Duodenal mucosa (tissue), 2 donors: Measurements from ENCODE around the gene HAO1.

Experiments used
- H3K27ac ChIP-seq: one replicate; pipeline ENCODE4 v1.7.0; 2013; ENCODE audit warnings: low read depth, low read length
- H3K27me3 ChIP-seq, 2 donors: one replicate each; pipeline ENCODE4 v1.7.0; 2013; ENCODE audit warnings: low read length in 2 of 2, control low read depth in 1 of 2; ENCODE audit not compliant: insufficient read depth in 2 of 2, control insufficient read depth in 1 of 2
- H3K36me3 ChIP-seq, 2 donors: one replicate each; pipeline ENCODE4 v1.7.0; 2013; ENCODE audit warnings: low read length in 2 of 2, control low read depth in 1 of 2; ENCODE audit not compliant: insufficient read depth in 2 of 2, control insufficient read depth in 1 of 2
- H3K4me1 ChIP-seq, 2 donors: one replicate each; pipeline ENCODE4 v1.7.0; 2013; ENCODE audit warnings: low read length in 2 of 2, control low read depth in 1 of 2; ENCODE audit not compliant: insufficient read depth in 2 of 2, control insufficient read depth in 1 of 2
- H3K4me3 ChIP-seq, 2 donors: one replicate each; pipeline ENCODE4 v1.7.0; 2013; ENCODE audit warnings: low read length in 2 of 2, low read depth in 1 of 2
- H3K9ac ChIP-seq, 2 donors: one replicate each; pipeline ENCODE4 v1.7.0; 2013; ENCODE audit warnings: low read length in 2 of 2, low read depth in 1 of 2
- H3K9me3 ChIP-seq, 2 donors: one replicate each; pipeline ENCODE4 v1.7.0; 2013; ENCODE audit warnings: low read length in 2 of 2, control low read depth in 1 of 2; ENCODE audit not compliant: control insufficient read depth in 1 of 2

Gene HAO1

GRCh38 chr20:7902879-7903278 is 37.4 kb downstream of the HAO1 start:
- Histone ChIP-seq H3K4me1 (no peaks in the 10 kb centered on the region), H3K27me3 (no peaks in the 10 kb centered on the region), H3K27ac (no peak overlapping the region), H3K36me3 (no peaks in the 10 kb centered on the region), H3K4me3 (no peak overlapping the region), H3K9ac (no peak overlapping the region), H3K9me3 (no peaks in the 10 kb centered on the region)

GRCh38 chr20:7897781-7898364 is 42.4 kb downstream of the HAO1 start:
- Histone ChIP-seq H3K4me1 (no peaks in the 10 kb centered on the region), H3K9ac (no peak overlapping the region), H3K36me3 (no peaks in the 10 kb centered on the region), H3K27ac (no peak overlapping the region), H3K4me3 (no peak overlapping the region), H3K9me3 (no peaks in the 10 kb centered on the region), H3K27me3 (no peaks in the 10 kb centered on the region)

GRCh38 chr20:7893014-7893730 is 47.1 kb downstream of the HAO1 start:
- Histone ChIP-seq H3K36me3 (no peaks in the 10 kb centered on the region), H3K27me3 (no peaks in the 10 kb centered on the region), H3K27ac (no peak overlapping the region), H3K4me3 (no peak overlapping the region), H3K4me1 (no peaks in the 10 kb centered on the region), H3K9me3 (no peaks in the 10 kb centered on the region), H3K9ac (no peak overlapping the region)

- no peak overlapping the region for H3K27ac ChIP-seq
- no peak overlapping the region for H3K9ac ChIP-seq
- no peaks in the 10 kb centered on the region for H3K27me3 ChIP-seq
- H3K4me3 ChIP-seq = no peak overlapping the region
- H3K36me3 ChIP-seq = no peaks in the 10 kb centered on the region
- no peaks in the 10 kb centered on the region for H3K9me3 ChIP-seq
- H3K4me1 ChIP-seq = no peaks in the 10 kb centered on the region
These were observed 48.6 kb downstream of the HAO1 start for GRCh38 chr20:7891705-7892104.

GRCh38 chr20:7889736-7890135 is 50.5 kb downstream of the HAO1 start:
- H3K27me3 ChIP-seq = no peaks in the 10 kb centered on the region
- no peaks in the 10 kb centered on the region for H3K9me3 ChIP-seq
- no peak overlapping the region for H3K4me3 ChIP-seq
- no peaks in the 10 kb centered on the region for H3K36me3 ChIP-seq
- no peak overlapping the region for H3K27ac ChIP-seq
- no peak overlapping the region for H3K9ac ChIP-seq
- no peaks in the 10 kb centered on the region for H3K4me1 ChIP-seq

GRCh38 chr20:7883741-7884140 is 56.5 kb downstream of the HAO1 start:
- H3K4me3 ChIP-seq = no peak overlapping the region
- H3K36me3 ChIP-seq = no peaks in the 10 kb centered on the region
- no peaks in the 10 kb centered on the region for H3K9me3 ChIP-seq
- H3K27ac ChIP-seq = no peak overlapping the region
- no peaks in the 10 kb centered on the region for H3K27me3 ChIP-seq
- H3K9ac ChIP-seq = no peak overlapping the region
- H3K4me1 ChIP-seq = no peaks in the 10 kb centered on the region

- Histone ChIP-seq H3K4me3 (no peak overlapping the region), H3K4me1 (no peaks in the 10 kb centered on the region), H3K36me3 (no peaks in the 10 kb centered on the region), H3K27me3 (no peaks in the 10 kb centered on the region), H3K9me3 (no peaks in the 10 kb centered on the region), H3K9ac (no peak overlapping the region), H3K27ac (no peak overlapping the region)
These were observed 56.9 kb downstream of the HAO1 start for GRCh38 chr20:7883309-7883708.

GRCh38 chr20:7882076-7882475 is 58.2 kb downstream of the HAO1 start:
- no peak overlapping the region for H3K27ac ChIP-seq
- no peak overlapping the region for H3K9ac ChIP-seq

GRCh38 chr20:7881551-7881950 is 58.7 kb downstream of the HAO1 start:
- Histone ChIP-seq H3K9me3 (no peaks in the 10 kb centered on the region), H3K9ac (no peak overlapping the region), H3K4me1 (no peaks in the 10 kb centered on the region), H3K27me3 (no peaks in the 10 kb centered on the region), H3K27ac (no peak overlapping the region), H3K4me3 (no peak overlapping the region), H3K36me3 (no peaks in the 10 kb centered on the region)

More at GRCh38 chr20:7882076-7882475, 58.2 kb downstream of the HAO1 start:
- H3K4me3 ChIP-seq = no peak overlapping the region
- H3K4me1 ChIP-seq = no peaks in the 10 kb centered on the region
- H3K9me3 ChIP-seq = no peaks in the 10 kb centered on the region
- H3K27me3 ChIP-seq = no peaks in the 10 kb centered on the region
- no peaks in the 10 kb centered on the region for H3K36me3 ChIP-seq

GRCh38 chr20:7879883-7880282 is 60.4 kb downstream of the HAO1 start:
- Histone ChIP-seq H3K4me1 (no peaks in the 10 kb centered on the region), H3K27ac (no peak overlapping the region), H3K4me3 (no peak overlapping the region), H3K36me3 (no peaks in the 10 kb centered on the region), H3K9ac (no peak overlapping the region), H3K9me3 (no peaks in the 10 kb centered on the region), H3K27me3 (no peaks in the 10 kb centered on the region)
